RWPE1 (cell line): ENCODE measurements around the gene ATG12.

ENCODE experiments used
- CTCF ChIA-PET: fragments of 350-600 bp; sonication (Branson Sonifier 250); formaldehyde crosslinking; extraction: SDS; loops from one replicate; lab custom pipeline; 2021; lab: Yijun Ruan, JAX
- POLR2A ChIA-PET: fragments of 400-600 bp; formaldehyde crosslinking; extraction: SDS; loops from one replicate; lab custom pipeline; 2020; ENCODE audit warnings: antibody characterized with exemption; ENCODE audit not compliant: low non-redundant PET; lab: Yijun Ruan, JAX
- DNase-seq: peaks from one replicate; pipeline ENCODE4 v3.0.0; 2012; ENCODE audit warnings: low spot score
- H3K27ac ChIP-seq: fragments of 450-650 bp; 2 replicates; pipeline ENCODE4 v1.5.1; 2017
- TF ChIP-seq, protein P1 (sequence below): fragments of 450-650 bp; conservative IDR thresholded peaks from 2 replicates; pipeline ENCODE4 v1.5.1; 2017; ENCODE audit warnings: low read depth, mild to moderate bottlenecking

The ATG12 gene

DNA sequence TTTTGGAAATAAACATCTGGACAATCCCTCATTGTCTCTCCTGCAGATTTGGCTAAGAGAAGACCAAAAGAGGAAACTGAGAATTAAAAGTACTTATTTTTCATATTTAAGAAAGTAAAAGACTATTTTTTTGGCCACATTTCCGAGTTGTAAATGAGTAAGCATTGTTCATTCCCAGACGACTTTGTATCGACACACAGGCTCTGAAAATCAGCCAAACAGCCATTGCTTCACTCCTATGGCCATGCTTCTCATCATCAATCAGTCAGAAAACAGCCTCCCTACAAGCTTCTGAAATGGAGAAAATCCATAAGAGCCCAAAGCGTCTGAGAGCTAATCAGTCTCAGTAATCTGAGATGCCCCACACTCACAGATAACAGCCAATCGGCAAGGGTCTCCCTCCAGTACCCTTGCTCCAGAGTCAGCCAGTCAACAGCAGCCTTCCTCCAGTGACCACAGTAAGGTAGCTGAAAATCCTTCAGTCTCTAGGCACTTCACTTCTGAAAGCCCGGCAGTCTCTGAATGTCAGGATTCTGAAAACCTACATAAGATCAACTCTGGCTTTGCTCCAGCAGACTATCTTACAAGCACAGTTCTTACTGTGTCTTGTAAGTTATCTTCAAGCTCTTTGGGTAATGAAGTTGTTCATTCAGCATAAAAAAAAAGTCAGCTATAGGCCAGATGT is 55.8 kb downstream of the ATG12 start:
- TF ChIP-seq, protein P1, sequence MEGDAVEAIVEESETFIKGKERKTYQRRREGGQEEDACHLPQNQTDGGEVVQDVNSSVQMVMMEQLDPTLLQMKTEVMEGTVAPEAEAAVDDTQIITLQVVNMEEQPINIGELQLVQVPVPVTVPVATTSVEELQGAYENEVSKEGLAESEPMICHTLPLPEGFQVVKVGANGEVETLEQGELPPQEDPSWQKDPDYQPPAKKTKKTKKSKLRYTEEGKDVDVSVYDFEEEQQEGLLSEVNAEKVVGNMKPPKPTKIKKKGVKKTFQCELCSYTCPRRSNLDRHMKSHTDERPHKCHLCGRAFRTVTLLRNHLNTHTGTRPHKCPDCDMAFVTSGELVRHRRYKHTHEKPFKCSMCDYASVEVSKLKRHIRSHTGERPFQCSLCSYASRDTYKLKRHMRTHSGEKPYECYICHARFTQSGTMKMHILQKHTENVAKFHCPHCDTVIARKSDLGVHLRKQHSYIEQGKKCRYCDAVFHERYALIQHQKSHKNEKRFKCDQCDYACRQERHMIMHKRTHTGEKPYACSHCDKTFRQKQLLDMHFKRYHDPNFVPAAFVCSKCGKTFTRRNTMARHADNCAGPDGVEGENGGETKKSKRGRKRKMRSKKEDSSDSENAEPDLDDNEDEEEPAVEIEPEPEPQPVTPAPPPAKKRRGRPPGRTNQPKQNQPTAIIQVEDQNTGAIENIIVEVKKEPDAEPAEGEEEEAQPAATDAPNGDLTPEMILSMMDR, result no peak
- POLR2A ChIA-PET, result no interaction called here
- H3K27ac ChIP-seq, result no peak overlapping the region
- CTCF ChIA-PET, result interaction anchor here (0.7 kb wide), 1 partner anchor 604 kb away, joined by 3 read pairs; no protein-coding TSS in a partner anchor
- DNase-seq, result no peak

DNA sequence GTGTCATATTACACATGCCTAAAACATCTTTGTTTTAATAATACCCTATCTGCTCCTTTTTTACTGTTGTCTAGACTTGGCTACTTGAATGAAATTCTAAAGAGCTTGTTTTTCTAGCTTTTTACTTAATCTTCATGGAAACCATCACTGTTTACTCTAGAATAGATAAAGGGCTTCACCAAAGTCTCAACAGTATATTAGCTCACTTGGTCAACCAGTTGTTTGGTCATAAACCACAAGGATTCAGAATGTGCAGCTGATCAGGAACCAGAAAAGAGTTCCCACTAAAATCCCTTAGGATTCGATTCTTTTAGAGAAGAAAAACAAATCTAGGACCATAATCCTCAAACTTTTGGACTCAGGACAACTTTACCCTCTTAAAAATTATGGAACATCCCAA is 62.9 kb downstream of the ATG12 start:
- POLR2A ChIA-PET, result no interaction called here

More for the DNA sequence above, 62.9 kb downstream of the ATG12 start:
- TF ChIP-seq, protein P1, result no peak
- CTCF ChIA-PET, result interaction anchor here (0.6 to 0.7 kb wide), 2 partner anchors 51 to 765 kb away, joined by 4 read pairs; no protein-coding TSS in a partner anchor
- DNase-seq, result no peak
- no peak overlapping the region for H3K27ac ChIP-seq
